Epithelial cell of esophagus (primary cell): ENCODE measurements around the gene SPA17.

ENCODE experiments used
- DNase-seq: peaks from one replicate; pipeline ENCODE4 v3.0.0; 2010; ENCODE audit warnings: low read depth
- H3K4me3 ChIP-seq: 2 replicates; pipeline ENCODE4 v1.5.1; 2011; ENCODE audit warnings: mild to moderate bottlenecking, low read length, control low read depth
- CTCF ChIP-seq: IDR thresholded peaks from 2 replicates; pipeline ENCODE4 v1.5.1; 2011; ENCODE audit warnings: low read depth, mild to moderate bottlenecking, low read length, control low read depth, inconsistent platforms; ENCODE audit not compliant: insufficient read depth; ENCODE audit errors: missing control alignments

The SPA17 gene

DNA sequence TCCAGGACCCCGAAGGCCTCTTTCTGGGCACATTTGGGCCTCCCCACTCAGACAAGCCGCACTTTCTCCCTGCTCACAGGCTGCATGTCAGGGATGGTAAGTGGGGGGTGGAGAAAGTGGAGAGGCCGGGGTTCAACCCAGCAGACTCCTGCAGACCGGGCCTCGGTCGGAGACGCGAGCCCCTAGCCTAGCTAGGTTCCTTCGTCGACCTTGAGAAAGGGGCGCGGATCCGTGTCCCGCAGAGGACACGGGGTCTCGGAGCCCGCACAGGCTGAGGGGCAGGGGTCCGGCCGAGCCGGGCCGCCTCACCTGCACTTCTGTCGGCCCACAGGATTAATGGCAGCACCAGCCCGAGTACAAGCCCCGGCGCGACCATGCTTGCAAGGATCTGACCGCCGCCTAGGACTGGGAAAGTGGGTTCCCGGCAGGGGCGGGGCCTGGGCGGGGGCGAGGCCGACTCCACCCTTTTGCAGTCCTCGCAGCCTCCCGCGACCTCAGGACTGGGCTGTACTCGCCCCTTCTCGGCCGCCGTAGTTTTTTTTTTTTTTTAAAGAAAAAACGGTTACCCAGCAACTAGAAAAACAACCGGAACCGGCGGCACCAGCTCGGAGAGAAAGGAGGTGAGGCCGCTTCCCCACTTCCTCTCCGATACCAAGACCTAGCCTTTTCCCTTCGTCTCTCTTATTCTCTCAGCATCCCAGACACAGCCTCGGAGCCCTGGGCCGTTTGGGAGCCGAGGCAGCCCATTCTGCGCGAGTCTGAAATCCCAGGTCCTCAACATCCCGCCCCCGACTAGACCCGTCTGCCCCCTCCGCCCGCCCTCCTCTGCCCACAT, at the start of gene SPA17, which contains the start of gene SIAE:
Gene SPA17 (plus strand): TSS at position 572 of the 835 bp plus-strand sequence. CDS start 1,361 bp downstream, outside the sequence.
Gene SIAE (minus strand): TSS at position 407 of the 835 bp plus-strand sequence. CDS start 31 bp downstream, at position 376.
- peak; percentile 97 for DNase-seq
- no peak for TF ChIP-seq CTCF
- H3K4me3 ChIP-seq = peak within 1 kb of the TSS; percentile 79

- no peak for TF ChIP-seq CTCF
- DNase-seq = no peak
- H3K4me3 ChIP-seq = no peak overlapping the region
Measured at GRCh38 chr11:124625504-124626168, 48.1 kb upstream of the SPA17 start.

- no peak for TF ChIP-seq CTCF
- DNase-seq = no peak
- H3K4me3 ChIP-seq = no peak overlapping the region
Measured at GRCh38 chr11:124627546-124627945, 46.2 kb upstream of the SPA17 start.

DNA sequence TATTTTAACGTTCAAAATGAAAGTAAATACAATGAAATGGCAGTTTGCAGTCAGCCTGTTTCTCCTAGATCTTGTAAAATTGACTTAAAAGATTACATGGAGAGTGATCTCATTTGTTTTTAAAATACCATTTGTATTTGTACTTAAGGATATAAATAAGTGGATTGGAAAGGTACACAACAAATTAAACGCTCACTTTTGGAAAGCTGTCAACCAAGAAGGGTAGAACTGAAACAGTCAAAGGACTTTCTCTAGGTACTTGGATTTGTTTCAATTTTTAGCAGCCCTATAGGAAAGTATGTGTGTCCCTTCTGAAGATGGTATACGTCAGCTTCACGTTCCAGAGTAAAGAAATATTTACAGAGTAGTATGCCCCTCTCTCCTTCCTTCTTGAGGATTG, 43.7 kb upstream of the SPA17 start:
- DNase-seq = no peak
- no peak for TF ChIP-seq CTCF
- H3K4me3 ChIP-seq = no peak overlapping the region

- H3K4me3 ChIP-seq = no peak overlapping the region
- TF ChIP-seq CTCF = peak; percentile 45
- no peak for DNase-seq
Measured at GRCh38 chr11:124633355-124633754, 40.3 kb upstream of the SPA17 start.

- TF ChIP-seq CTCF = no peak
- DNase-seq = no peak
Measured at GRCh38 chr11:124635932-124636331, 37.8 kb upstream of the SPA17 start.

DNA sequence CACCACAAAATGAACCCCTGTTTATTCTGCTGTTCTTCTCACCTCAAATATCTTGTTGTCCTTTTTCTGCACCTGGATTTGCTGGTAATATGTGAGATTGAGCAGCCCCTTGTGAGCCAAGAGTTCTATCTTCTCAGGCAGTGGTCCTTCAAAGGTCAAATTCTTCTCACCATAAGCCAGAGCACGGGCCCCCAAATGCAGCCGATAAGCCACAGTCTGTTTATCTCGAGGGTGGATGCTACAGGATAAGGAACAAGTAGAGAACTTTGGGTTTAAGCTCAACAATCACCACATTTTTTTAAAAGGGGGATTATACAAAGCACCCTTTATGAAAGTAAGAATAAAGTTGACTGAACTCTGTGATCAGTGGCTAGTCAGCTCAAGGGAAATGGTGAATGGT, 35.2 kb upstream of the SPA17 start:
- DNase-seq = no peak
- TF ChIP-seq CTCF = no peak
- H3K4me3 ChIP-seq = no peak overlapping the region

More at GRCh38 chr11:124635932-124636331, 37.8 kb upstream of the SPA17 start:
- H3K4me3 ChIP-seq = no peak overlapping the region
